B cell (primary cell): ENCODE measurements around the gene ZNF91.

ENCODE experiments used
- EZH2 ChIP-seq: IDR thresholded peaks from 2 replicates; pipeline ENCODE4 v1.6.1; 2012; ENCODE audit warnings: borderline replicate concordance, low read depth, mild to moderate bottlenecking, moderate library complexity, low read length; ENCODE audit not compliant: insufficient read depth, poor library complexity, severe bottlenecking
- TF ChIP-seq, protein P1 (sequence below): fragments of 200-600 bp; IDR thresholded peaks from one replicate; pipeline ENCODE4 v1.8.0; 2022; ENCODE audit warnings: antibody characterized with exemption, mild to moderate bottlenecking

DNA sequence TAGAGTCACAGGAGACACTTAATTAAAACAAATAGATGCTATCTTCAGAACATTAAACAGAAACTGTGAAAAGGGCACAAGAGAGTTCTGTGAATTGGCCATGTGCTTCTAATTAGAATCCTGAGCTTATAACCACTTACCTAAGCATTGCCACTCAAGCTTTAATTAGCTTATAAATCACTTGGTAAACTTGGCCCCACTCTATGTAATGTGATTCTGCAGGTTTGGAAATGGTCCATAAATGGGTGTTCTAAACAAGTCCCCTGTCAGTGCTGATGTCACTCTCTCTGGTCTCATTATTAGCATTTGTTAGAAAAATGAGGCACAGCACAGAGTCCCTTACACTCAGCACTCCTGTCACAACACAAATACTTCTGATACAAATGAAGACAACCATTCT, 18.0 kb downstream of the ZNF91 start:
- no peak for TF ChIP-seq EZH2
- TF ChIP-seq, protein P1, sequence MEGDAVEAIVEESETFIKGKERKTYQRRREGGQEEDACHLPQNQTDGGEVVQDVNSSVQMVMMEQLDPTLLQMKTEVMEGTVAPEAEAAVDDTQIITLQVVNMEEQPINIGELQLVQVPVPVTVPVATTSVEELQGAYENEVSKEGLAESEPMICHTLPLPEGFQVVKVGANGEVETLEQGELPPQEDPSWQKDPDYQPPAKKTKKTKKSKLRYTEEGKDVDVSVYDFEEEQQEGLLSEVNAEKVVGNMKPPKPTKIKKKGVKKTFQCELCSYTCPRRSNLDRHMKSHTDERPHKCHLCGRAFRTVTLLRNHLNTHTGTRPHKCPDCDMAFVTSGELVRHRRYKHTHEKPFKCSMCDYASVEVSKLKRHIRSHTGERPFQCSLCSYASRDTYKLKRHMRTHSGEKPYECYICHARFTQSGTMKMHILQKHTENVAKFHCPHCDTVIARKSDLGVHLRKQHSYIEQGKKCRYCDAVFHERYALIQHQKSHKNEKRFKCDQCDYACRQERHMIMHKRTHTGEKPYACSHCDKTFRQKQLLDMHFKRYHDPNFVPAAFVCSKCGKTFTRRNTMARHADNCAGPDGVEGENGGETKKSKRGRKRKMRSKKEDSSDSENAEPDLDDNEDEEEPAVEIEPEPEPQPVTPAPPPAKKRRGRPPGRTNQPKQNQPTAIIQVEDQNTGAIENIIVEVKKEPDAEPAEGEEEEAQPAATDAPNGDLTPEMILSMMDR: no peak
